DMS 273 (cell line): ENCODE results near the gene PHKB.

Experiments used
- DNase-seq: peaks from one replicate; lab custom pipeline; 2025; ENCODE audit not compliant: unreplicated experiment; lab: John Stamatoyannopoulos, UW

PHKB gene

GRCh38 chr16:47724115-47724785, 263.1 kb downstream of the PHKB start:
- DNase-seq: no peak

GRCh38 chr16:47725188-47725695, 264.1 kb downstream of the PHKB start:
- DNase-seq: no peak

GRCh38 chr16:47726031-47726675, 265.0 kb downstream of the PHKB start:
- DNase-seq: no peak

- no peak for DNase-seq
These were observed 266.0 kb downstream of the PHKB start for GRCh38 chr16:47727131-47727530.

- DNase-seq: no peak
These were observed 267.1 kb downstream of the PHKB start for GRCh38 chr16:47728205-47728604.

- DNase-seq: no peak
These were observed 268.6 kb downstream of the PHKB start for GRCh38 chr16:47729701-47730100.

GRCh38 chr16:47731252-47731651, 270.1 kb downstream of the PHKB start:
- no peak for DNase-seq

GRCh38 chr16:47732122-47732521, 271.0 kb downstream of the PHKB start:
- DNase-seq: no peak

GRCh38 chr16:47732523-47733111, 271.5 kb downstream of the PHKB start:
- DNase-seq: no peak

GRCh38 chr16:47734081-47734857, 273.1 kb downstream of the PHKB start:
- no peak for DNase-seq

- DNase-seq: no peak
These were observed 274.0 kb downstream of the PHKB start for GRCh38 chr16:47734987-47735594.

- no peak for DNase-seq
These were observed 289.2 kb downstream of the PHKB start for GRCh38 chr16:47750371-47750770.
